H9 (cell line): ENCODE measurements around the gene SMC1B. TPM values are rescaled to one million over a fixed set of nuclear protein-coding genes. Genes with fewer than 3 reads are reported as not detected.
A peak's percentile ranks its signal among the peaks of the same experiment; 100 is the strongest.

Experiments
- DNase-seq: peaks from one replicate; pipeline ENCODE4 v3.0.0-alpha.2; 2017
- H2AFZ ChIP-seq: one replicate; pipeline ENCODE4 v1.6.1; 2013; ENCODE audit warnings: mild to moderate bottlenecking, low read length, control low read depth, moderate library complexity
- H2AK5ac ChIP-seq: 2 replicates; pipeline ENCODE4 v1.6.1; 2013; ENCODE audit warnings: low read length, control low read depth, mixed read lengths; ENCODE audit not compliant: insufficient read length
- H2BK120ac ChIP-seq: one replicate; pipeline ENCODE4 v1.6.1; 2013; ENCODE audit warnings: low read depth, mild to moderate bottlenecking, low read length, control low read depth, inconsistent platforms; ENCODE audit not compliant: poor library complexity, severe bottlenecking
- H2BK12ac ChIP-seq: 2 replicates; pipeline ENCODE4 v1.6.1; 2013; ENCODE audit warnings: low read length, control low read depth, mixed read lengths, low read depth; ENCODE audit not compliant: insufficient read length
- H2BK15ac ChIP-seq: 2 replicates; pipeline ENCODE4 v1.6.1; 2013; ENCODE audit warnings: low read depth, low read length, control low read depth
- H2BK20ac ChIP-seq: one replicate; pipeline ENCODE4 v1.6.1; 2013; ENCODE audit warnings: low read depth, mild to moderate bottlenecking, low read length, control low read depth, inconsistent platforms; ENCODE audit not compliant: poor library complexity, severe bottlenecking
- H2BK5ac ChIP-seq: 2 replicates; pipeline ENCODE4 v1.6.1; 2013; ENCODE audit warnings: low read length, control low read depth, mixed read lengths; ENCODE audit not compliant: insufficient read length
- H3K14ac ChIP-seq: 2 replicates; pipeline ENCODE4 v1.6.1; 2013; ENCODE audit warnings: low read length, control low read depth; ENCODE audit not compliant: insufficient read depth
- H3K18ac ChIP-seq: 2 replicates; pipeline ENCODE4 v1.6.1; 2013; ENCODE audit warnings: low read depth, mild to moderate bottlenecking, mixed read lengths, low read length, control low read depth; ENCODE audit not compliant: insufficient read length
- H3K23ac ChIP-seq: 2 replicates; pipeline ENCODE4 v1.6.1; 2013; ENCODE audit warnings: low read length, control low read depth, mixed read lengths, low read depth; ENCODE audit not compliant: insufficient read length
- H3K23me2 ChIP-seq: 2 replicates; pipeline ENCODE4 v1.6.1; 2013; ENCODE audit warnings: low read depth, mild to moderate bottlenecking, mixed read lengths, low read length, control low read depth; ENCODE audit not compliant: insufficient read length, poor library complexity, severe bottlenecking
- H3K27ac ChIP-seq: 2 replicates; pipeline ENCODE4 v1.5.1; 2013; ENCODE audit warnings: low read length, control low read depth, mixed read lengths, low read depth; ENCODE audit not compliant: insufficient read length
- H3K27me3 ChIP-seq: 2 replicates; pipeline ENCODE4 v1.6.1; 2013; ENCODE audit warnings: low read length, control low read depth, inconsistent platforms; ENCODE audit not compliant: insufficient read depth
- H3K4ac ChIP-seq: 2 replicates; pipeline ENCODE4 v1.6.1; 2013; ENCODE audit warnings: low read depth, mild to moderate bottlenecking, control low read depth, inconsistent platforms, low read length, moderate library complexity
- H3K4me1 ChIP-seq: 2 replicates; pipeline ENCODE4 v1.6.1; 2013; ENCODE audit warnings: low read length, control low read depth, inconsistent platforms; ENCODE audit not compliant: insufficient read depth
- H3K4me2 ChIP-seq: 2 replicates; pipeline ENCODE4 v1.6.1; 2013; ENCODE audit warnings: low read length, control low read depth, mixed read lengths; ENCODE audit not compliant: insufficient read length, insufficient read depth
- H3K56ac ChIP-seq: 2 replicates; pipeline ENCODE4 v1.6.1; 2013; ENCODE audit warnings: low read depth, mild to moderate bottlenecking, mixed read lengths, low read length, control low read depth; ENCODE audit not compliant: insufficient read length
- H3K79me1 ChIP-seq: 2 replicates; pipeline ENCODE4 v1.6.1; 2013; ENCODE audit warnings: low read depth, mild to moderate bottlenecking, moderate library complexity, low read length, control low read depth, inconsistent platforms; ENCODE audit not compliant: insufficient read depth, poor library complexity, severe bottlenecking
- H3K79me2 ChIP-seq: 2 replicates; pipeline ENCODE4 v1.6.1; 2013; ENCODE audit warnings: low read length, control low read depth, inconsistent platforms; ENCODE audit not compliant: insufficient read depth
- H3K9ac ChIP-seq: 2 replicates; pipeline ENCODE4 v1.6.1; 2013; ENCODE audit warnings: low read length, control low read depth, mixed read lengths; ENCODE audit not compliant: insufficient read length; ENCODE audit errors: extremely low read depth
- H3K9me3 ChIP-seq: one replicate; pipeline ENCODE4 v1.6.1; 2013; ENCODE audit warnings: low read depth, low read length, inconsistent platforms; ENCODE audit not compliant: control insufficient read depth
- H3T11ph ChIP-seq: one replicate; pipeline ENCODE4 v1.6.1; 2013; ENCODE audit warnings: mild to moderate bottlenecking, low read length, control low read depth, inconsistent platforms
- H4K20me1 ChIP-seq: one replicate; pipeline ENCODE4 v1.6.1; 2013; ENCODE audit not compliant: control insufficient read depth, insufficient read length, insufficient read depth
- H4K5ac ChIP-seq: 2 replicates; pipeline ENCODE4 v1.6.1; 2013; ENCODE audit warnings: low read depth, mild to moderate bottlenecking, mixed read lengths, low read length, control low read depth; ENCODE audit not compliant: insufficient read length
- H4K8ac ChIP-seq: replicated peaks from 2 replicates; pipeline ENCODE4 v1.6.1; 2013; ENCODE audit warnings: low read length, control low read depth, mixed read lengths, low read depth; ENCODE audit not compliant: insufficient read length
- H4K91ac ChIP-seq: 2 replicates; pipeline ENCODE4 v1.6.1; 2013; ENCODE audit warnings: low read depth, mild to moderate bottlenecking, moderate library complexity, mixed read lengths, low read length, control low read depth; ENCODE audit not compliant: insufficient read length
- H3K27ac Mint-ChIP-seq, 3 experiments: 2 replicates in 2 of 3; 3 replicates in 1 of 3; pipeline ENCODE4 v1.8.0; 2020 to 2021; ENCODE audit warnings: mixed read lengths in 3 of 3, mild to moderate bottlenecking in 1 of 3, moderate library complexity in 1 of 3
- H3K27me3 Mint-ChIP-seq: 2 replicates; pipeline ENCODE4 v1.8.0; 2021; ENCODE audit warnings: low read depth, mild to moderate bottlenecking, moderate library complexity, mixed read lengths
- H3K36me3 Mint-ChIP-seq, 3 experiments: 2 replicates in 2 of 3; 3 replicates in 1 of 3; pipeline ENCODE4 v1.8.0; 2020 to 2021; ENCODE audit warnings: low read depth in 3 of 3, mixed read lengths in 3 of 3; ENCODE audit not compliant: insufficient read depth in 1 of 3
- H3K4me1 Mint-ChIP-seq, 2 experiments: 2 replicates each; pipeline ENCODE4 v1.8.0; 2020; ENCODE audit warnings: mixed read lengths in 2 of 2
- H3K4me3 Mint-ChIP-seq, 2 experiments: 2 replicates in 1 of 2; 3 replicates in 1 of 2; pipeline ENCODE4 v1.8.0; 2020 to 2021; ENCODE audit warnings: mild to moderate bottlenecking in 2 of 2, mixed read lengths in 2 of 2, moderate library complexity in 1 of 2
- H3K9me3 Mint-ChIP-seq, 2 experiments: 2 replicates in 1 of 2; 3 replicates in 1 of 2; pipeline ENCODE4 v1.8.0; 2020; ENCODE audit warnings: mild to moderate bottlenecking in 2 of 2, mixed read lengths in 2 of 2, moderate library complexity in 1 of 2
- CTCF ChIP-seq: fragments of 200-600 bp; sonication (generic); conservative IDR thresholded peaks from 3 replicates; pipeline ENCODE4 v1.8.0; 2021; ENCODE audit warnings: antibody characterized with exemption, mild to moderate bottlenecking
- WGBS: extraction: QIAGEN DNeasy Blood & Tissue Kit; methylation state at CpG from one replicate; pipeline ENCODE4 v1.1.7; 2013; ENCODE audit warnings: missing lambda C conversion rate, low lambda C conversion rate, mixed read lengths; ENCODE audit not compliant: insufficient read length; ENCODE audit errors: extremely low coverage; 5-methylcytosine and 5-hydroxymethylcytosine counted together
- total RNA-seq: library from RNA; stranded (reverse); gene quantifications from 2 replicates; pipeline ENCODE4 v1.2.1, GENCODE V29; 2021

Gene SMC1B
- total RNA-seq, 1 experiment from 2014 or later = not detected

GRCh38 chr22:45318168-45318557, 95.2 kb downstream of the SMC1B start:
- H3K27me3 ChIP-seq = no peaks in the 10 kb centered on the region
- no peaks in the 10 kb centered on the region; the same call in 1 of the 2 replicates for H3K4me1 ChIP-seq
- peaks cover 21 to 29% of the 10 kb centered on the region in 2 experiments for H3K4me1 Mint-ChIP-seq
- no peaks in the 10 kb centered on the region for H3K27me3 Mint-ChIP-seq
- no peak overlapping the region for H2BK20ac ChIP-seq
- peak overlapping the region; percentile 26 for H2BK120ac ChIP-seq
- H4K91ac ChIP-seq = no peak overlapping the region
- no peak overlapping the region for H2AFZ ChIP-seq
- peaks cover 0 to 11% (median 8%) of the 10 kb centered on the region in 3 experiments; a peak in 5 of 7 replicates for H3K36me3 Mint-ChIP-seq
- H3K23ac ChIP-seq = no peak overlapping the region
- H3K79me1 ChIP-seq = peaks cover 5% of the 10 kb centered on the region
- no peak overlapping the region for H2BK5ac ChIP-seq
- no peak overlapping the region for H3K4me3 Mint-ChIP-seq
- H3K27ac Mint-ChIP-seq = peak overlapping the region in 2 of 3 experiments; percentile 7 to 20; a peak in 3 of 7 replicates
- no CpG with 5 or more reads among the region's 8 CpGs for WGBS
- no peaks in the 10 kb centered on the region for H3K23me2 ChIP-seq
- H3K14ac ChIP-seq = no peak overlapping the region
- no peak overlapping the region for H3K27ac ChIP-seq
- no peak for DNase-seq
- no peak overlapping the region for H2BK12ac ChIP-seq
- TF ChIP-seq CTCF = no peak
- H3K9me3 Mint-ChIP-seq = no peaks in the 10 kb centered on the region
- H3K9ac ChIP-seq = no peak overlapping the region
- no peak overlapping the region for H2AK5ac ChIP-seq
- H3K4ac ChIP-seq = no peak overlapping the region; the same call in 1 of the 2 replicates
- H3K4me2 ChIP-seq = no peak overlapping the region
- H3K18ac ChIP-seq = no peak overlapping the region
- H3K56ac ChIP-seq = no peak overlapping the region
- no peaks in the 10 kb centered on the region for H3K79me2 ChIP-seq
- no peak overlapping the region for H4K5ac ChIP-seq
- no peak overlapping the region for H4K8ac ChIP-seq
- no peaks in the 10 kb centered on the region for H3K9me3 ChIP-seq
- H4K20me1 ChIP-seq = no peaks in the 10 kb centered on the region
- no peak overlapping the region for H2BK15ac ChIP-seq
- no peak overlapping the region for H3T11ph ChIP-seq
